Measurements from ENCODE around the gene DAZAP1. TPM values are rescaled to one million over a fixed set of nuclear protein-coding genes. Genes with fewer than 3 reads are reported as not detected.

Gene DAZAP1
- total RNA-seq, 2 donors from 2014 or later = 32.6 to 47.5 TPM

- no peak for DNase-seq (ENCODE audit: low spot score)
- peaks cover 86% of the 10 kb centered on the region for H3K36me3 ChIP-seq
- H3K4me1 ChIP-seq = peaks cover 0 to 13% of the 10 kb centered on the region in 2 donors
- no peak for TF ChIP-seq CTCF (IDR thresholded peaks at IDR 0.05)
- no peaks in the 10 kb centered on the region for H3K9me3 ChIP-seq
- H3K4me3 ChIP-seq = no peak overlapping the region
- H3K27ac ChIP-seq = no peak overlapping the region
- H3K27me3 ChIP-seq = no peaks in the 10 kb centered on the region
Measured at GRCh38 chr19:1366899-1367870, 40.2 kb upstream of the DAZAP1 start.

- TF ChIP-seq CTCF (IDR thresholded peaks at IDR 0.05) = no peak
- Histone ChIP-seq H3K27me3 (no peaks in the 10 kb centered on the region), H3K4me3 (no peak overlapping the region), H3K36me3 (peaks cover 84% of the 10 kb centered on the region), H3K4me1 (peaks cover 0 to 26% of the 10 kb centered on the region in 2 donors), H3K27ac (no peak overlapping the region), H3K9me3 (no peaks in the 10 kb centered on the region)
- DNase-seq (ENCODE audit: low spot score) = no peak
Measured at GRCh38 chr19:1369214-1369805, 38.1 kb upstream of the DAZAP1 start.

- TF ChIP-seq CTCF (IDR thresholded peaks at IDR 0.05) = no peak
- H3K27me3 ChIP-seq = no peaks in the 10 kb centered on the region
- H3K27ac ChIP-seq = no peak overlapping the region
Measured at GRCh38 chr19:1370579-1371361, 36.6 kb upstream of the DAZAP1 start.

GRCh38 chr19:1373042-1373533 lies 34.3 kb upstream of the DAZAP1 start:
- DNase-seq (ENCODE audit: low spot score) = no peak
- TF ChIP-seq CTCF (IDR thresholded peaks at IDR 0.05) = no peak
- peaks cover 0 to 30% of the 10 kb centered on the region in 2 donors for H3K4me1 ChIP-seq
- peaks cover 66% of the 10 kb centered on the region for H3K36me3 ChIP-seq
- no peaks in the 10 kb centered on the region for H3K27me3 ChIP-seq
- H3K9me3 ChIP-seq = no peaks in the 10 kb centered on the region
- H3K27ac ChIP-seq = peak overlapping the region; percentile 85 to 93
- no peak overlapping the region for H3K4me3 ChIP-seq

More at GRCh38 chr19:1370579-1371361, 36.6 kb upstream of the DAZAP1 start:
- DNase-seq (ENCODE audit: low spot score) = no peak
- Histone ChIP-seq H3K9me3 (no peaks in the 10 kb centered on the region), H3K4me1 (peaks cover 0 to 30% of the 10 kb centered on the region in 2 donors), H3K36me3 (peaks cover 71% of the 10 kb centered on the region), H3K4me3 (no peak overlapping the region)

GRCh38 chr19:1373534-1374249 lies 33.7 kb upstream of the DAZAP1 start:
- TF ChIP-seq CTCF (IDR thresholded peaks at IDR 0.05) = no peak
- Histone ChIP-seq H3K4me1 (peaks cover 0 to 30% of the 10 kb centered on the region in 2 donors), H3K27ac (peak overlapping the region; percentile 85 to 93), H3K9me3 (no peaks in the 10 kb centered on the region), H3K4me3 (no peak overlapping the region), H3K27me3 (no peaks in the 10 kb centered on the region), H3K36me3 (peaks cover 64% of the 10 kb centered on the region)
- no peak for DNase-seq (ENCODE audit: low spot score)
